Measurements from ENCODE around the gene RFX2. TPM values are rescaled to one million over a fixed set of nuclear protein-coding genes. Genes with fewer than 3 reads are reported as not detected.
A peak's percentile ranks its signal among the peaks of the same experiment; 100 is the strongest.

The RFX2 gene
- total RNA-seq, 1 experiment from 2014 or later, result 9.7 TPM

GRCh38 chr19:6021878-6022569 lies 88.3 kb downstream of the RFX2 start:
- H3K4me1 ChIP-seq (replicated peaks), result peaks cover 10% of the 10 kb centered on the region
- no peak overlapping the region for H3K4me3 ChIP-seq
- DNase-seq (ENCODE audit: low read depth in 1 of 2, low spot score in 2 of 2), result peak in 1 of 2 experiments; percentile 15
- H3K27me3 ChIP-seq (replicated peaks), result no peaks in the 10 kb centered on the region
- H3K9me3 ChIP-seq (replicated peaks), result no peaks in the 10 kb centered on the region
- H3K36me3 ChIP-seq, result no peaks in the 10 kb centered on the region
- H3K27ac ChIP-seq, result no peak overlapping the region

DNA sequence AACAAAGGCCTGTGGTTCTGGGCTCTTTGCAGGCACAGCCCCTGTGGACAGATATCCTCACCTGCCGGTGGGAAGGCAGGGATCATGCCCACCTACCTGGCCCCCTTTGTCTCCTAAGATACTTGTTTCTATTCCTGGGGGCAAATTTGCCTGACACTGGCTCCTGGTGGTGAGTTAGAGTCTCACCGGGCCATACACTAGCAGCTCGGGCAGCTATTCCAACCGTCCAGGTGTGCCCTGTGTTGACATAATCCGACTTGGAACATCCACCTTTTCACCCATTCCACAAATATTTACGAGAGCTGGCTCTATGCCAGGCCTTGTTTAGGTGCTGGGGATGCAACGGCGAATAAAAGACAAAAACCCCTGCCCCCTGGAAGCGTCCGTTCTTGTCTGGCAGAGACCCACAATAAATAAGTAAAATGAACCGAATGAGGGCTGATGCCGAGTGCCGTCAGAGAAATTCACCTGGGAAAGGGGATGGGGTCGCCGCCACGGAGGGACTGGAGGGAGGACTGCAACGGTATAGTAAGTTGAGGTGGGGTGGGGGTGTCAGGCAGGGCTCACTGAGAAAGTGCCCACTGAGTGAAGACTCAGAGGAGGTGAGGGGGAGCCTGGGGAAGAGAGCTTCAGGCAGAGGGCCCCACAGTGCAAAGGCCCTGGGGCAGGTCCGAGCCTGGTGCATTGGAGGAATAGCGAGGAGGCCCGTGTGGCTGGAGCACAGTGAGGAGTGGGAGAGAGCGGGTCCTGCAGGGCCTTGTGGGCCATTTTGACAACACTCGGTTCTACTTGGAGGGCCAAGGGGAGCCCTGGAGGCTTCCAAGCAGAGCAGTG lies 89.1 kb downstream of the RFX2 start:
- no peak for DNase-seq (ENCODE audit: low read depth in 1 of 2, low spot score in 2 of 2)
- no peaks in the 10 kb centered on the region for H3K9me3 ChIP-seq (replicated peaks)
- H3K27ac ChIP-seq, result no peak overlapping the region
- no peak overlapping the region for H3K4me3 ChIP-seq
- peaks cover 10% of the 10 kb centered on the region for H3K4me1 ChIP-seq (replicated peaks)
- H3K36me3 ChIP-seq, result no peaks in the 10 kb centered on the region
- no peaks in the 10 kb centered on the region for H3K27me3 ChIP-seq (replicated peaks)

- Histone ChIP-seq H3K4me3 (no peak overlapping the region), H3K9me3 (replicated peaks) (no peaks in the 10 kb centered on the region), H3K4me1 (replicated peaks) (peaks cover 10% of the 10 kb centered on the region), H3K36me3 (no peaks in the 10 kb centered on the region), H3K27ac (no peak overlapping the region), H3K27me3 (replicated peaks) (no peaks in the 10 kb centered on the region)
- DNase-seq (ENCODE audit: low read depth in 1 of 2, low spot score in 2 of 2), result no peak
Observed at GRCh38 chr19:6020166-6020882, 90.0 kb downstream of the RFX2 start.

DNA sequence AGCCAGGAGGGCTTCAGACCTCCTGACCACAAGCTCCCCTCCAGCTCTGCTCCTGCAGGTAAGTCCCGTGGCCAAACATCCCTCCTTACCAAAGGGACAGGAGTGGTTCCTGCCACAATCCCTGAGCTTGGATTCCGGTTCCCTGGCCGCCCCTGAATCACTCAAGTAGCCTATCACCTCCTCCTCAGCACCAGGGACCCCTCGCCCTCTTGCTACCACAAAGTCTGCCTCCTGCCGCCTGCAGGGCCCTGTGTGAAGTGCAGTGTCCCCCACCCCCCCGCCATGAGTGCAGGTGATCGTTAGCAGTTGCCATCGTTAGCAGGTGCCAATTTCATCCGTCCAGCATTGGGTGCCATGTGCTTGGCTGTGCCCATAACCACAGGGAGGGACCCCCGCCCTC lies 91.5 kb downstream of the RFX2 start:
- peaks cover 10% of the 10 kb centered on the region for H3K4me1 ChIP-seq (replicated peaks)
- no peak overlapping the region for H3K27ac ChIP-seq
- no peaks in the 10 kb centered on the region for H3K9me3 ChIP-seq (replicated peaks)
- H3K36me3 ChIP-seq, result no peaks in the 10 kb centered on the region
- DNase-seq (ENCODE audit: low read depth in 1 of 2, low spot score in 2 of 2), result no peak
- no peak overlapping the region for H3K4me3 ChIP-seq
- no peaks in the 10 kb centered on the region for H3K27me3 ChIP-seq (replicated peaks)

GRCh38 chr19:6017576-6017975 lies 92.7 kb downstream of the RFX2 start:
- no peak overlapping the region for H3K27ac ChIP-seq
- H3K4me1 ChIP-seq (replicated peaks), result peaks cover under 1% of the 10 kb centered on the region; the same call in 1 of the 2 replicates
- no peaks in the 10 kb centered on the region for H3K27me3 ChIP-seq (replicated peaks)
- no peaks in the 10 kb centered on the region for H3K36me3 ChIP-seq
- H3K9me3 ChIP-seq (replicated peaks), result no peaks in the 10 kb centered on the region
- no peak overlapping the region for H3K4me3 ChIP-seq
- no peak for DNase-seq (ENCODE audit: low read depth in 1 of 2, low spot score in 2 of 2)

DNA sequence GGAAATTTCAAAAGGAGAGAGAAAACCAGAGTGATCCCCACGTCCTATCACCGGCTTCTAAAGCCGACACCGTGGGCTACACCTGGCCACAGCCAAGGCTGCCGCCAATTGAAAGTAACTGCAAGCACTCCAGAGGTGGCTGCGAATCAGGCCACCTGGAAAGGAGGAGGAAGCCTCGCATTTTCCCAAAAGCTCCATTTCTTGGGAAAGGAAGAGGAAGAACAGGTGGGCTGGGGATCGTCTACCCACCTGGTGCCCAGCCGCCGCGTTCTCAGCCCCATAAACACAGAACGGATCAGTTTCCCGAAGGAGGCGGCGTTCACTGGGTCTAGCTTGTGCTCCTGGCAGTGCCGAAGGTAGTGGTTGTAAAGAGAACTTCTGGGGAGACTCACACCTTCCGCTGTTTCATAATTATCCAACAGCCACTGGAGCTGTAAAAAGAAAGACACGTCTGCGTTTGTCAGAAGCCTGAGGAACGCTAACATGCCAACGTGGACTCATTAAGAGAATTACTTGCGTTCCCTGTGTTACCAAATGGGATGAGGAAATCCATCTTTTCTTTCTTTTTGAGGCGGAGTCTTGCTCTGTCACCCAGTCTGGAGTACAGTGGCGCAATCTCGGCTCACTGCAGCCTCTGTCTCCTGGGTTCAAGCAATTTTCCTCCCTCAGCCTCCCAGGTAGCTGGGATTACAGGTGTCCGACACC lies 94.3 kb downstream of the RFX2 start:
- no peaks in the 10 kb centered on the region for H3K4me1 ChIP-seq (replicated peaks)
- H3K9me3 ChIP-seq (replicated peaks), result no peaks in the 10 kb centered on the region
- H3K4me3 ChIP-seq, result no peak overlapping the region
- H3K27ac ChIP-seq, result no peak overlapping the region
- H3K27me3 ChIP-seq (replicated peaks), result no peaks in the 10 kb centered on the region
- no peak for DNase-seq (ENCODE audit: low read depth in 1 of 2, low spot score in 2 of 2)
- no peaks in the 10 kb centered on the region for H3K36me3 ChIP-seq

- H3K27me3 ChIP-seq (replicated peaks), result no peaks in the 10 kb centered on the region
- no peaks in the 10 kb centered on the region for H3K36me3 ChIP-seq
- no peak overlapping the region for H3K27ac ChIP-seq
- H3K9me3 ChIP-seq (replicated peaks), result no peaks in the 10 kb centered on the region
- H3K4me1 ChIP-seq (replicated peaks), result no peaks in the 10 kb centered on the region
- no peak overlapping the region for H3K4me3 ChIP-seq
- DNase-seq (ENCODE audit: low read depth in 1 of 2, low spot score in 2 of 2), result no peak
Observed at GRCh38 chr19:6014551-6015135, 95.7 kb downstream of the RFX2 start.

- no peaks in the 10 kb centered on the region for H3K36me3 ChIP-seq
- H3K4me3 ChIP-seq, result no peak overlapping the region
- H3K27ac ChIP-seq, result no peak overlapping the region
- H3K27me3 ChIP-seq (replicated peaks), result no peaks in the 10 kb centered on the region
- DNase-seq (ENCODE audit: low read depth in 1 of 2, low spot score in 2 of 2), result no peak
- H3K9me3 ChIP-seq (replicated peaks), result no peaks in the 10 kb centered on the region
- H3K4me1 ChIP-seq (replicated peaks), result no peaks in the 10 kb centered on the region
Observed at GRCh38 chr19:6012426-6013170, 97.7 kb downstream of the RFX2 start.

- no peak overlapping the region for H3K4me3 ChIP-seq
- no peaks in the 10 kb centered on the region for H3K27me3 ChIP-seq (replicated peaks)
- no peaks in the 10 kb centered on the region for H3K4me1 ChIP-seq (replicated peaks)
- H3K36me3 ChIP-seq, result no peaks in the 10 kb centered on the region
- no peak for DNase-seq (ENCODE audit: low read depth in 1 of 2, low spot score in 2 of 2)
- H3K27ac ChIP-seq, result no peak overlapping the region
- H3K9me3 ChIP-seq (replicated peaks), result no peaks in the 10 kb centered on the region
Observed at GRCh38 chr19:6011794-6012193, 98.5 kb downstream of the RFX2 start.

DNA sequence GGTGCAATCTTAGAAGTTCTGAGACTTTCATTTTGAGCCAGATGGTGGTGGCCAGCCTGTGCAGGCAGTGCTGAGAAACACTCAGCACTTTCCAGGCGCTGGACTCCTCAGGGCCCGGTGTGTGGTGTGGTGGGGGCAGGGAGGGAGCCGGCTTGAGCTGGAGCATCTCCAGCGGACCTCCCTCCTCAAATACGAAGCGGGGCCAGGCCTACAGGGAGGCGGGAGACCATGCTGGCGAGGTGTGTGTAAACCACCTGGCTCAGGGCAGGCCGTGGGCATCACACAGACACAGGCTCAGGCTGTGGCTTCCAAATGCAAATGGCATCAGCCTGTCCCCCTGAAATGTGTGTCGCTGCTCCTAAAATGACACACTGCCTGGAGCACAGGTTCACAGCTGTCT lies 99.1 kb downstream of the RFX2 start:
- no peak for DNase-seq (ENCODE audit: low read depth in 1 of 2, low spot score in 2 of 2)
- Histone ChIP-seq H3K4me3 (no peak overlapping the region), H3K4me1 (replicated peaks) (no peaks in the 10 kb centered on the region), H3K27me3 (replicated peaks) (no peaks in the 10 kb centered on the region), H3K27ac (no peak overlapping the region), H3K9me3 (replicated peaks) (no peaks in the 10 kb centered on the region), H3K36me3 (no peaks in the 10 kb centered on the region)

DNA sequence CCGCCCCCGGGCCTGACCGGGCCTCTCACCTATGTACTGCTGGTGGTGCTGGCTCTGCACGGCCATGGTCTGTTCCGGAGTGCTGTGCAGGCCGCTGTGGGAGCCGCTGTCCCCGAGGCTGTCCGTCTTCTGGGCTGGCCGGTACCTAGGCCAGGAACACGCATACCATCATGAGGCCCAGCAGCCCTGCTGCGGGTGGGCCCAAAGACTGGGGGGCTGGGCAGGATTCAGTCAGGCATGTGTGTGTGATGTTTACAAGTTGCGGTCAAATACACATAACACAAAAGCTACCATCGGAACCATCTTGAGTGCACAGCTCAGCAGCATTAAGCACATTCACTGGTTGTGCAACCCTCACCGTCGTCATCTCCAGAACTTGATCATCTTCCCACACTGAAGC lies 100.2 kb downstream of the RFX2 start:
- no peaks in the 10 kb centered on the region for H3K9me3 ChIP-seq (replicated peaks)
- no peak for DNase-seq (ENCODE audit: low read depth in 1 of 2, low spot score in 2 of 2)
- H3K4me1 ChIP-seq (replicated peaks), result no peaks in the 10 kb centered on the region
- H3K36me3 ChIP-seq, result no peaks in the 10 kb centered on the region
- H3K27me3 ChIP-seq (replicated peaks), result no peaks in the 10 kb centered on the region
- H3K27ac ChIP-seq, result no peak overlapping the region
- H3K4me3 ChIP-seq, result no peak overlapping the region

DNA sequence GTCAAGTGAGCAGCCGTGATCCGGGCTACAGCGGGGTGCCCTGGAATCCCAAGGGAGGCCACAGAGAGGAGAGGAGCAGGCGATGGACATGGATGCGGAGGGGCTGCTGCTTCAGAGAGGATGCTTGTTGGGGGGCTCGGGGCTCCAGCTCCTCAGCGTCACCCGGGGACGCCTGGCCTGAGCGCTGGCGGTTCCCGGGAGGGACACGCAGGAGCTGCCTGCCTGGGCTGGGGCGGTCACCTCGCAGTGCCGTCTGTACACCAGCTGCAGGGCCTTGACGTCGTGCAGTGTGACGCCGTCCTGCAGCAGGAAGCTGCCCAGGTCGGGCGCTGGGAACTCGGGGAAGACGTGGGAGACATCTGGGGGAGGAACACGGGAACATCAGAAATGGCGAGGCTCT lies 102.4 kb downstream of the RFX2 start:
- H3K9me3 ChIP-seq (replicated peaks), result no peaks in the 10 kb centered on the region
- DNase-seq (ENCODE audit: low read depth in 1 of 2, low spot score in 2 of 2), result no peak
- no peak overlapping the region for H3K27ac ChIP-seq
- no peaks in the 10 kb centered on the region for H3K4me1 ChIP-seq (replicated peaks)
- H3K27me3 ChIP-seq (replicated peaks), result no peaks in the 10 kb centered on the region
- no peaks in the 10 kb centered on the region for H3K36me3 ChIP-seq
- H3K4me3 ChIP-seq, result no peak overlapping the region

DNA sequence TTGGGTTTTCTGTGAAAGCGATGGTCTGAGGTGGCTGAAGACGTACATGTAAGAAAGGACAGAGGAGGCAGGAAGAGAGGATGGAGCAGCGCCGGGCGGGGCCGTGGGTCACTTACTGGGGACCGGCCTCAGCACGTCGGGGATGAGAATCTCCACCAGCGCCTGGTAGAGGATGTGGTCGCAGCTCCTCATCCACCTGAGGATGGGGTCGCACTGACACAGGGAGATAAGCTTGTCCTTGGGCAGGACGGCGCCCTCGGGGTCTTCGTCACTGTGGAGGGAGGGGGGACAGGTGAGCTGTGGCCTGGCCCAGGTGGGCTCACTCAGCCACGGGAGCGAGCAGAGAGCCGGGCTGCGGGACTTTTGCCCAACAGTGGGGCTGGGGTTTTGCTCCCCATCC lies 103.4 kb downstream of the RFX2 start:
- H3K4me1 ChIP-seq (replicated peaks), result no peaks in the 10 kb centered on the region
- no peak overlapping the region for H3K27ac ChIP-seq
- no peaks in the 10 kb centered on the region for H3K27me3 ChIP-seq (replicated peaks)
- no peak for DNase-seq (ENCODE audit: low read depth in 1 of 2, low spot score in 2 of 2)
- no peaks in the 10 kb centered on the region for H3K36me3 ChIP-seq
- no peaks in the 10 kb centered on the region for H3K9me3 ChIP-seq (replicated peaks)
- no peak overlapping the region for H3K4me3 ChIP-seq

All from SJSA1 (cell line).